Glutamatergic neuron (in vitro differentiated cells): ENCODE results near the gene YPEL1. TPM values are rescaled to one million over a fixed set of nuclear protein-coding genes. Genes with fewer than 3 reads are reported as not detected.

Experiments
- DNase-seq: peaks from one replicate; pipeline ENCODE4 v3.0.0; 2022
- H3K27ac Mint-ChIP-seq: one replicate; pipeline ENCODE4 v1.8.0; 2020; ENCODE audit warnings: mild to moderate bottlenecking, mixed read lengths, inconsistent platforms; ENCODE audit not compliant: unreplicated experiment
- H3K27me3 Mint-ChIP-seq: one replicate; pipeline ENCODE4 v1.8.0; 2020; ENCODE audit warnings: mild to moderate bottlenecking, moderate library complexity, mixed read lengths, inconsistent platforms; ENCODE audit not compliant: unreplicated experiment
- H3K36me3 Mint-ChIP-seq: one replicate; pipeline ENCODE4 v1.8.0; 2020; ENCODE audit warnings: mild to moderate bottlenecking, mixed read lengths, inconsistent platforms; ENCODE audit not compliant: unreplicated experiment
- H3K4me1 Mint-ChIP-seq: one replicate; pipeline ENCODE4 v1.8.0; 2020; ENCODE audit warnings: mild to moderate bottlenecking, low read depth, mixed read lengths, inconsistent platforms; ENCODE audit not compliant: unreplicated experiment
- H3K4me3 Mint-ChIP-seq: one replicate; pipeline ENCODE4 v1.8.0; 2020; ENCODE audit warnings: mild to moderate bottlenecking, mixed read lengths, inconsistent platforms; ENCODE audit not compliant: unreplicated experiment
- H3K9me3 Mint-ChIP-seq: one replicate; pipeline ENCODE4 v1.8.0; 2020; ENCODE audit warnings: mild to moderate bottlenecking, moderate library complexity, mixed read lengths, inconsistent platforms; ENCODE audit not compliant: unreplicated experiment
- total RNA-seq: library from RNA; stranded (reverse); fragmentation: NEBNext Ultra II Directional; extraction: Animal tissue kit (Norgen Biotek cat#: 25700); gene quantifications from one replicate; pipeline ENCODE4 v1.2.1, GENCODE V29; 2021; ENCODE audit not compliant: unreplicated experiment
- TF ChIP-seq, protein P1 (sequence below): fragments of 200-600 bp; sonication (generic); IDR thresholded peaks from one replicate; pipeline ENCODE4 v1.5.0; 2021; ENCODE audit not compliant: partially characterized antibody, unreplicated experiment

Gene YPEL1
- total RNA-seq, 1 donor from 2014 or later, result 71.2 TPM

- no peak overlapping the region for H3K27ac Mint-ChIP-seq
- H3K27me3 Mint-ChIP-seq, result peaks cover 10% of the 10 kb centered on the region
- H3K4me1 Mint-ChIP-seq, result peaks cover 9% of the 10 kb centered on the region
- TF ChIP-seq, protein P1, sequence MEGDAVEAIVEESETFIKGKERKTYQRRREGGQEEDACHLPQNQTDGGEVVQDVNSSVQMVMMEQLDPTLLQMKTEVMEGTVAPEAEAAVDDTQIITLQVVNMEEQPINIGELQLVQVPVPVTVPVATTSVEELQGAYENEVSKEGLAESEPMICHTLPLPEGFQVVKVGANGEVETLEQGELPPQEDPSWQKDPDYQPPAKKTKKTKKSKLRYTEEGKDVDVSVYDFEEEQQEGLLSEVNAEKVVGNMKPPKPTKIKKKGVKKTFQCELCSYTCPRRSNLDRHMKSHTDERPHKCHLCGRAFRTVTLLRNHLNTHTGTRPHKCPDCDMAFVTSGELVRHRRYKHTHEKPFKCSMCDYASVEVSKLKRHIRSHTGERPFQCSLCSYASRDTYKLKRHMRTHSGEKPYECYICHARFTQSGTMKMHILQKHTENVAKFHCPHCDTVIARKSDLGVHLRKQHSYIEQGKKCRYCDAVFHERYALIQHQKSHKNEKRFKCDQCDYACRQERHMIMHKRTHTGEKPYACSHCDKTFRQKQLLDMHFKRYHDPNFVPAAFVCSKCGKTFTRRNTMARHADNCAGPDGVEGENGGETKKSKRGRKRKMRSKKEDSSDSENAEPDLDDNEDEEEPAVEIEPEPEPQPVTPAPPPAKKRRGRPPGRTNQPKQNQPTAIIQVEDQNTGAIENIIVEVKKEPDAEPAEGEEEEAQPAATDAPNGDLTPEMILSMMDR, result no peak
- H3K36me3 Mint-ChIP-seq, result peaks cover 6% of the 10 kb centered on the region
- peaks cover 8% of the 10 kb centered on the region for H3K9me3 Mint-ChIP-seq
- H3K4me3 Mint-ChIP-seq, result no peak overlapping the region
- no peak for DNase-seq
These were observed 49.4 kb downstream of the YPEL1 start for GRCh38 chr22:21686193-21686608.

DNA sequence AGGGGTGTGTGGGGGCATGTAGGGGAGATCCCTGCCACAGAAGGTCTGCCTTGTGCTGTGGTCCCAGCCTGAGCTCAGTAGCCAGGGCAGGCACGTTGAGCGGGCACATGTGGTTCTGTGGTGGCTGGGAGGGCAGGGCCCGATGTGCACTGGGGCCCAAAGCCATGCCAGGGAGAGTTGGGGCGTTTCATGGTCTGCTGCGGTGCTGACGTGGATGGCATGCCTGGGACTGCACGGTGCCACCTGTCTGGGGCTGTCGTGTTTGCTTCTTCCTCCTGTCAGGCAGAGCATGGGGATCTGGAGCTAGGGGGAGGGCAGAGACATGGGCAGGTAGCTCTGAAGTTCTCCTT is 50.5 kb downstream of the YPEL1 start:
- Mint-ChIP-seq H3K27ac (no peak overlapping the region), H3K9me3 (peaks cover 6% of the 10 kb centered on the region)

DNA sequence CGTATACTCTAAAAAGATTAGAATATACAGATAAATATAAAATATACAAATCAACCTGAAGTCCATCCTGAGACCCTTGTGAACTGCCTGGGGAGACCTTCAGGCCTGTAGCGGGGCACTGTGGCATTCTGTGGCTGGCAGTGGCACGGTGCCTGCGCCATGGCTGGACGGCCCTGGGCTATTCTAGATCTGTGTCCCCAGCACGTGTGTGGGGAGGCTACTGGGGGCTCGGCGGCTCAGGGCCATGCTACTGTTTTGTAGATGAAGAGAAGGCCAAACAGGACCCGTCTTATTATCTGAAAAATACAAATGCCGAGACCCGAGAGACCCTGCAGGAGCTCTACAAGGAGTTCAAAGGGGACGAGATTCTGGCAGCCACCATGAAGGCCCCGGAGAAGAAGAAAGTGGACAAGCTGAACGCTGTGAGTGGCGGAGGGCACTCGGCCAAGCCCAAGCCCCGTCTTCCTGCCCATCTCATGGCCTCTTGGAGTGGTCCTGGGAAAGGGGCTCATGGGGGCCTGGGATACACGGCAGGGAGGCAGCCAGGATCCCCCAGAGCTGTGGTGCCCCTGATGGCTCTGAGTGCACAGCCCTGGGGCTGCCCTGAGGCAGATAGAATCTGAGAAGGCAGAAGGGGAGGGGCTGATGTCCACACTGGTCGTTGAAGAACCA is 51.0 kb downstream of the YPEL1 start:
- Mint-ChIP-seq H3K4me3 (no peak overlapping the region), H3K27me3 (peaks cover 5% of the 10 kb centered on the region), H3K27ac (no peak overlapping the region), H3K9me3 (peaks cover 6% of the 10 kb centered on the region), H3K36me3 (peaks cover 5% of the 10 kb centered on the region), H3K4me1 (peaks cover 5% of the 10 kb centered on the region)
- TF ChIP-seq, protein P1, result no peak
- no peak for DNase-seq

More for the DNA sequence above, 50.5 kb downstream of the YPEL1 start:
- TF ChIP-seq, protein P1, result no peak
- H3K4me1 Mint-ChIP-seq, result peaks cover 5% of the 10 kb centered on the region
- no peak overlapping the region for H3K4me3 Mint-ChIP-seq
- DNase-seq, result no peak
- H3K36me3 Mint-ChIP-seq, result peaks cover 6% of the 10 kb centered on the region
- peaks cover 5% of the 10 kb centered on the region for H3K27me3 Mint-ChIP-seq

DNA sequence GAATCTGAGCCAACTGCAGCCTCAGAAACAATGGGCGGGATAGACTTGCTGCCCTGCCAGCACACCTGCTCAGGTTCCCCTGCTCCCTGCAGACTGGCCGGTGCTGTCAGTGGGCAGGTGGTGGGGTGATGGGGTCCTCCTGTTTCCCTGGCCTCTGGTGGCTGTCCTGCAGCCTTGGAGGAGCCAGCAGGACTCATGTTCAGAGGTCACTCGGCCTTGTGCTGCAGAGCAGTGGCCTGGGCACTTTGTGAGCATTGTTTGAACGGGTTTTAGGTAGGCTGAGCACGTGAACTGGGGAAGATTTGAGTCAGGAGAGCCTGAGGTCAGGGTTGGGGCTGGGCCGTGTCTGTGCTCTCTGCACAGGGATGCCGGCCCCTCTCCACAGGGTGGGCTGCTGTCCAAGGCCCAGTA is 52.2 kb downstream of the YPEL1 start:
- H3K36me3 Mint-ChIP-seq, result peaks cover 3% of the 10 kb centered on the region
- no peak overlapping the region for H3K27ac Mint-ChIP-seq
- H3K4me1 Mint-ChIP-seq, result no peaks in the 10 kb centered on the region
- H3K4me3 Mint-ChIP-seq, result no peak overlapping the region
- DNase-seq, result no peak
- TF ChIP-seq, protein P1, result no peak
- peaks cover 5% of the 10 kb centered on the region for H3K9me3 Mint-ChIP-seq
- H3K27me3 Mint-ChIP-seq, result peaks cover 4% of the 10 kb centered on the region

DNA sequence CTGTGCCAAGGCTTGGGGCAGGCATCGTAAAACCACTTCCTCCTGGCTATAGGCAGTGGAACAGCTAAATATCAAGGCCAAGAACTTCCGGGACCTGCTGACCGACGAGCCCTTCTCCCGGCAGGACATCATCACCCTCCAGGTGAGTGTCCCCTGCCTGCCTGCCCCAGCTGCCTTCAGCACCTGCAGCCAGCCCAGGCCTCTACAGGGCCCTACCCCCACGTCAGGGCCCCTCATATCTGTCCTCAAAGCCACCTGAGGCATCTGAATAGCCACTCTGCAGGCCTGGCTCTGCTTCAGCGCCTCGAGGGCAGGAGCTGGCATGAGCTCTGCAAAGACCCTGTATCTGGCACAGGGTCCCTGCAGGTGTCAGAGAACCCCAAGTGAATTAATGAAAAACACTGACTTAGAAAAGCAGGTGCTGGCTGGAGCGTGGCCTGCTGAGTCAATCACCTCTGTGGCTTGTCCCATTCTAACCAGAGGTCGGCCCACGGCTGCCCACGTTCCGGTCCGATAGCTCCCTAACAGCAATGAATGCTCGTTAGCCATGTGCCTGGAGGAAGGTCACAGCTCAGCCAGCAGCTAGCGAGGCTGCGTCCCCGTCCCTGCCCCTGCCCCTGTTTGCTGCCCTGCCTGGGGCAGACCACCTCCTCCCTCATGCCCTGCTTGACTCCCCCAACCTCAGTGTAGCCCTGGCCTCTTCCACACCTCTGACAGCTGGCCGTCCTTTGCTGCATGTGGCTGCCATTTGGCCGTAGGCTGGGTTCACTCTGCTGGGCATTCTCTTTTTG is 53.0 kb downstream of the YPEL1 start:
- DNase-seq, result no peak
- Mint-ChIP-seq H3K36me3 (peaks cover 5% of the 10 kb centered on the region), H3K27ac (peak overlapping the region; percentile 43), H3K4me1 (no peaks in the 10 kb centered on the region), H3K4me3 (no peak overlapping the region), H3K9me3 (peaks cover 5% of the 10 kb centered on the region), H3K27me3 (peaks cover 5% of the 10 kb centered on the region)
- TF ChIP-seq, protein P1, result no peak
